Stimulated activated CD8-positive, alpha-beta memory T cell treated with anti-CD3 and anti-CD28 coated beads, Interleukin-12 subunit alpha, Interleukin-12 subunit beta, amount 100 ng/mL, for 24 hours (primary cell): ENCODE results near the gene ZNF132.
A peak's percentile ranks its signal among the peaks of the same experiment; 100 is the strongest.
"Not testable (repeated sequence)": the region's sequence is repeated elsewhere in the genome, so short reads cannot be mapped to it uniquely, and the experiment has no call there.

Source experiments
- DNase-seq: peaks from one replicate; pipeline ENCODE4 v3.0.0-alpha.2; 2020; ENCODE audit errors: extremely low read depth

The ZNF132 gene

DNA sequence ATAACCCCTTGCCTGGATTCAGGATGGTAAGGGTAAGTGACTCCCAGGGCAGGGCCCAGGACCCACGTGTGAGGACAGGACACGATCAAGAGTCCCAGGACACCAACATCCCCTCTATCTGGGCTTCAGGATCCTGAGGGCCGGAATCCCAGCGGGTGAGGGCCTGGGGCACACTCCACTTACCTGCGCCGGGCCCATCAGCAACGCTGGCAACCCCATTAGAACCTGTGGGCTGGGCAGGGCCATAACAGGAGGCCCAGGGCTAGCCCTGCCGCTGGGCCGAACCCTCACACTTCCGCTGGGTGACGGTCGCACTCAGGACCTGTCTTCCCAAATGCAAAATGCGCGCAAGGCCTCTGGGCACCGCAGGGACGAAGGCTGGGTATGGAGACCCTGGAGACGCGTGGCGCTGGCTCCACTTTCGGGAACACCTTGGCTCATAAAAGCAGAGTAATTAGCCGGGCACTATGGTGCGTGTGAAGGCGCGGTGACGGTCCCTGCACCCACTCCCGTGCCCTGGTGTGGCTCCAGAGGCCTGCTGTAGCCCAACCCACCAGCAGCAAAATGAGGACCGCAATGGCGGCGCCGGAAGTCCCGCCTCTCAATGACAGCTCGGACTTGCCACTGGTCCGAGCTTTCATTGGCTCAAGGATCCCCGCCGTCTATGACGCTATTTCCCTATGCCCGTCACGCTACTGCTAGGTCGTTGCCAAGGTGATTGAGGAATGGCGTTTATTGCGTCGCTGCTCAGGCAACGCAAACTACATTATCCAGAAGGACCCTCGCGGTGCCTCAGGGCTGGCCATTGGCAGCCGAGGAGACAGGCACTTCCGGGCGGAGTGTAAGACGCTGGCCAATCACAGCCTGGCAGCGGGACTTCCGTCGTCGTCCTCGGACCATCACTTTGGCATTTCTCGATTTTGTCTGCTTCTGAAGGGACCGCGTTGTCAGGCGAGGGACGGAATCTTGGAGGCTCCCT, at the start of gene ZNF132:
TSS of gene ZNF132 (minus strand) at position 578 of the 979 bp plus-strand sequence. CDS start at position 246, 332 bp downstream.
- DNase-seq: peak; percentile 86

DNA sequence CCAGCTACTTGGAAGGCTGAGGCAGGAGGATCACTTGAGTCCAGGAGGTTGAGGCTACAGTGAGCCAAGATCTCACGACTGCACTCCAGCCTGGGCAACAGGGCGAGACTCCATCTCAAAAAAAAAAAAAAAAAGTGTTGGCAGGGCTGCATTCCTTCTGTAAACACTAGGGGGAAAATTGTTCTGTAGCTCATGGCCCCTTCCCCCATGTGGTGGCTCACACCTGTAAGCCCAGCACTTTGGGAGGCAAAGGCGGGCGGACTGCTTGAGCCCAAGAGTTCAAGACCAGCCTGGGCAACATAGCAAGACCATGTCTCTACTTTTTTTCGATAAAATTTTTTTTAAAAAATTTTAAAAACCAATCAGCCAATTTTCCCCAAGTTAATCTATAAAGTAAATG, 44.4 kb upstream of the ZNF132 start:
- not testable (repeated sequence) for DNase-seq

DNA sequence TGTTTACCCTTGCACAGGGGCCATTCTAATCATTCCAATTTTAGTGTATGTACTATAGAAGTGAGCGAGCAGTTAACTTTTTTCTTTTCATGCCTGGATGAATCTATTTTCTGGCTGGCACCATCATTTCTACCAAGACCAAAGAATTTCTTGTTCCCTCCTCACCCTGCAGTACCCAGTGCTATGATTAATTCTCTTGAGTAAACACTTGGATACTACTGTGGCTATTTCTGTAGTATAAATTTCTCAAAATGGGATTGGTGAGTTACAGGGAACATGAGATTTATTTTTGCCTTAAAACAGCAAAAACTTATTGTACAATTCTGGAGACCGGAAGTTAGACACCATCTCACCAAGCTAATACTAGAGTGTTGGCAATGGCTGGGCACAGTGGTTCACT, 43.8 kb upstream of the ZNF132 start:
- DNase-seq: no peak

DNA sequence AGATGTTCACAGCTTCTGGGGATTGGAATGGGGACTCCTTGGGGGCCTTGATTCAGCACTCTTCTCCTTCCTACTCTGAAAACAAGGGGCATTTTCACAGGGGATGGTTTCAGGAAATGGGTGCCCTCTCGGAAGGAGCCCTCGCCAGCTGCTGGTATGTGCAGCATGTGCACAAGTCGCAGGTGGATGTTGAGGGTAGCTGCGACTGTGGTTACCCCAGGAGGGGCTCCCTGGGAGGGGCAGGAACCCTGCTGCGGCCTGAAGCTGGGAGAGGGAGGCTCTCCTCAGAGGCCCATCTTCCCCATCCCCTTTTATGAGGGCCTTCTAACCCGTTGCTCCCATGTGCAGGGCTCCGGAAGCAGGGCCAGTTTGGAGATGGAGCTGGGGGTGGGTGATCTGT, 42.4 kb upstream of the ZNF132 start:
- DNase-seq: no peak

DNA sequence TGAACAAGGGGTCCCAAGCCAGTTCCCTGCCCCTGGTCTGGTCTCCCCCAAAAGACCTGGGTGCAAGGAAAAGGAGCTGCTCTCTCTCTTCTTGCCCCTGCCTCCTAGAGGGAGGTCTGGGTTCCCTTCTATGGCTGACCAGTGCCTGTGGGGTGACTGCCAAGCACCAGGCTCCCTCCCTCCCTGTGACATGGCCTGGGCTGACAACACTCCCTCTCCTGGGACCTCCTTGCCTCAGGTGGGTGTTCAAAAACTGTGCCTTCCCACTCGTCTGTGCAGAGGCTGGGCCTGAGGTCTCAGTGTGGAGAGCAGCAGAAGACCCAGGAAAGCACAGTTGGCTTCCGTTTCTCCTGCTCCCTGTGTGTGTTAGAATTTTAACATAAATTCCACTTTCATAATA, 40.9 kb upstream of the ZNF132 start:
- DNase-seq: no peak

DNA sequence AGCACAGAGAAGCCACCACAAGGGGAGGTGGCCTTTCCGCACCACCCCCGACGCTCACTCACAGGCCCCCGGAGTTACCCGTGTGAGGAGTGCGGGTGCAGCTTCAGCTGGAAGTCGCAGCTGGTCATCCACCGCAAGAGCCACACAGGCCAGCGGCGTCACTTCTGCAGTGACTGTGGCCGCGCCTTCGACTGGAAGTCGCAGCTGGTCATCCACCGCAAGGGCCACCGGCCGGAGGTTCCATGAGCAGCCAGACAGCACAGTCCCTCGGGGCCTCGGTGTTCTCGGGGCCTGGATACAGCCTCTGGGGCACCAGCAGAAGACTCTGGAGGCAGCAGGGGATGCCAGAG, 40.5 kb upstream of the ZNF132 start:
- no peak for DNase-seq

DNA sequence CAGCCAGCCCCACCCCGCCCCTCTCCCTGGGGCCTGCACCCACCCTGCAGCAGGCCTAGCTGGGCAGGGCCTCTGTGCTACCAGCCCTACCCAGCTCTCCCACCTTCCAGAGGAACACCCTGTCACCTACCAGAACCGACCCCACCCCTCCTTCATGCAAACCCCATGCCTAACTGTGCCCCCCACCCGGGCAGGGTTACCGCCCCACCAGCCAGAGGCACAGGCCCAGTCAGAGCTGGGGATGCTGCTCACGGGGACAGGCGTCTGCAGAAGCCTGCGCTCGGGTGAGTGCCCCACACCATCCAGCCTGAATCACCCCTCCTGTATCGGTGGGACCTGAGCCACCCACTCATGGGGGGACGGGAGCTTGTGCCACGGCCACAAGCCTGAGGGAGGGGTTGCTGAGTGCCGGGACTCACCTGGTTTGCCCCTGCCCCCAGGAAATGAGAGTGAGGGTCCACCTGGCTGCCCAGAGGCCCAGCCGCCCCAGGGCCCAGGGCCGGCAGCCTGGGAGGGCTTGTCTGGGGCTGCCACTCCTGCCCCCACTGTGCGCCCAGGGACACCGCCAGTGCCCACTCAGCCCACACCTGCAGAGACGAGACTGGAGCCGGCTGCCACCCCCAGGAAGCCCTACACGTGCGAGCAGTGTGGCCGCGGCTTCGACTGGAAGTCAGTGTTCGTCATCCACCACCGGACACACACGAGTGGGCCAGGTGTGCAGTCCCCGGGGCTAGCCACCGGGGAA, 40.0 kb upstream of the ZNF132 start:
- no peak for DNase-seq

DNA sequence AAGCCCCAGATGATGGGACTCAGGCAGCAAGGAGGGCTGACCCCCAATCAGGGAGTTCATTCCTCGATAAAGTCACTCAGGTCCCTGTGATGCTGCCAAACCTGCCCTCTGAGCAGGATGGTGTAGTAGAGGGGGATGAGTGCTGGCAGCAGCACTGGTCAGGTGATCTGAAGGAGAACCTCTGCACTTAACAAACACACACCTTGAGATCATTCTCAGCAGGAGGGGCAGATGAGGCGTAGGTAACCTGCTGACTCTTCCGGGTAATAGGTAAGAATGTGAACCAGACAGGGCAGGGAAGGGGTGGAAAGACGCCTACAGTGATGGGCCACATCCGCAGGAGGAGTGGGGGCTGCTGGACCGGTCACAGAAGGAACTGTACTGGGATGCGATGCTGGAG, 39.4 kb upstream of the ZNF132 start:
- no peak for DNase-seq

DNA sequence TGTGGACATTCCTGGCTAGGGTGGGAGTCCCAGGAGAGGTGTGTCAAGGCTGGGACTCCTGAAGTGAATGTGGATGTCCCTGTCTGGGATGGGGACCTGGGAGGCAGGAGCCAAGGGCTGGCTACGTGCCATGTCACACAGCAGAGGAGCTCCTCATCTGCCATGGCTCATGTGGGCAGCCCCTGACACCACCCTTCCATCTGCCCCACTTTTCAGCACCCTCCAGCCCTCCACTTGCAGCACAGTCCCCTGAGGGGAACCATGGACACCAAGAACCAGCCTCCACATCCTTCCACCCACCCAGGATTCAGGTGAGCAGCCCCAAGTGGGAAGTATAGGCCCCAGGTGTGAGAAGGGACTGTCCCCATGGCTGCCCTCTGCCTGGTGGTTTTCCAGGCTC, 37.9 kb upstream of the ZNF132 start:
- DNase-seq: no peak

DNA sequence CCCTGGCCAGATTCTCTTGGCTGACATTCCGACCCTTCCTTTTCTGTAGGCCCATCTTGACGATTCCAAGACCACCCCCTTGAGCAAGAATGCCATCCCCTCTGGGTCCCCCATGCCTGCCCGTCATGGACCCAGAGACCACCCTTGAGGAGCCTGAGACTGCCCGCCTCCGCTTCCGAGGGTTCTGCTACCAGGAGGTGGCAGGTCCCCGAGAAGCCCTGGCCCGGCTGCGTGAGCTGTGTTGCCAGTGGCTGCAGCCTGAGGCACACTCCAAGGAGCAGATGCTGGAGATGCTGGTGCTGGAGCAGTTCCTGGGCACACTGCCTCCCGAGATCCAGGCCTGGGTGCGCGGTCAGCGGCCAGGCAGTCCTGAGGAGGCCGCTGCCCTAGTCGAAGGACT, 37.2 kb upstream of the ZNF132 start:
- DNase-seq: no peak

DNA sequence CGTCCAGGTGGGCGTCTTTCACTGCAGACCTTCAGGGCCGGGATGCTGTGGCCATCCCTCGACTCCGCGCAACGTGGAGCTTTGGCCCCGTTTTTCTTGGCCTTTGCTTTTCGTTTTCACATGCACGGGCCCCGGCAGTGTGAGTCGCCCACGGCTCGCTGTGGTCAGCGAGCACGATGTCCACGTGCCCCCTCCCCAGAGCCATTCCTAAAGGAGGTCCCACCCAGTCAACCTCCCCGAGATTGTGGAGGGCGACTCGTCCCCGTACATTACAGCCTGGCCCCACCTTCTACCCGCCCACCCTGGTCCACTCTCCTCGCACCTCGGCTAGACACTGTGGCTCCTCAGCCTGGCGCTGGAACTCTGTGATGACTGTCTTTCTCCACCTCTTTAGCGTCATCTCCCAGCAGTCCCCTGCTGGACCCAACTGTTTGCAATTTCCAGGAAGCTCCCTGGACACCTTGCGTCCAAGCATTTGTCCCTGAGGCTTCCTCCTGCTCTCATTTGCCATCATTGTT, 36.6 kb upstream of the ZNF132 start:
- DNase-seq: no peak

DNA sequence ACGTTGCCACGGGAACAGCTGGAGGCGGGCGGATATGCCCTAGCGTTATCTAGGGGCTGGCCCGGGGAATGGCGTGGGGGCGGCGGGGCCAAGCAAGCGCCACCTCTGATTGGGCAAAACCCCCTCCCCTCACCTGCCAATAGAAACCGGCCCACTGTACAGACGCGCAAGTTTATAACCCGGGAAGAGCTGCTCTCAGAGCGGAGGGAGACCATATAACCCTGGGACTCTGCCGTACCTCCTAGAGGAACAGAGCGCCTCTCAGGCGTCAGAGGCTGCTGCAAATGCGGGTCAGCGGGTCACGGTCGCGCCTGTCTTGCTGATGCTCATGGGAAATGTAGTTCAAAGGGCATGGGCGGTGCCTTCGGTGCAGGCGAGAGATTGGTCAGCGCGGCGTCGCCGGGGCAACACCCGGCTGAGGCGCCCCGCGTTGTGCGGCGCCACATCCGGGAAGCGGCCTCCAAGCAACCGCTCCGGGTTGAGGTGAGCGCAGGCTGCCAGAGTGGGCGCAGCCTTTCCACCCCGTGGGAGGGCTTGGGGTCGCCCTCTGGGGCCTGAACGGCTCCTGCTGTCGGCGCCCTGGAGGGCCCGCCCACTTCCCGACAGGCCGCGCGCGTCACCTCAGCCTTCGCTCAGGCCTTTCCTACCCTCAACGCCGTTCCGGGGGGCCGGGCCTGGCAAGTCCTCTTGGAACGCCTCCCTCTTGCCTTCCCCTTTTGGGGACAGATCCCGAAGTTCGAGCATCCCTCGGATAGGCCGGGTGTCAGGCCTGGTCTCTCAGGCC, 36.0 kb upstream of the ZNF132 start, which contains the start of gene ZNF446:
TSS of gene ZNF446 (plus strand) at position 639 of the 784 bp plus-strand sequence. CDS start 867 bp downstream, outside the sequence.
- DNase-seq: peak; percentile 92

DNA sequence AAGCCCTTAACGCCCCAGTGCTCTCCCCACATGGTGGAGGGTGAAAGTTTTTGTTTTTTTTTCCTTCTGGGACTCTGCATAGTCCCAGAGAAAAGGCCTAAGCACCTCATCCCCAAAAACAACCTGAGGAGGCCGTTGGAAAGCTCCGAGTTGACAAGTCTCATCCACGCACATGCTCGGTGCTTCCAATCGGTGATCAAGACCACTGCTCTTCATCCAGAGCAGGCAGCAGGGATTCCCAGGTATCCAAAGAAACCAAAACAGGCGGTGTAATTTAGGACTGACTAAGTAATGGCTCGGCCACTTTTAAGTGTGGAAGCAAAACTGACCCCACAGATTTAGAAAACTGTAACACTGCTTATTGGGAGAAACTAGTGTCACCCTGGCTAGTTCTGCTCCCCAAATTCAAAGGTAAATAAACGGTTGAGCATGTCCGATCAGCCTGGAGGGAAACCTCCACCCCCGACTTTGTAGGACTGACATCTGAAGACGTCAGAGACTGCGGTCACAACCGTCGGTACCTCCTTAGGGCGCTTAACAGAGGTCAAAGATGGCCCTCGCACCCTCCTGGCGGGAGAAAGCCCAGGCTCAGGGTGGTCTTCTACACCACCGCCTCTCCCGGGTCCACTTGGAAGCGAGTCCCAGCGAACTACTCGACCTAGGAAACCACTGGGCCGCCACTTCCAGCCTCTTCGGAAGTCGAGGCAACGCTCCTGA, 35.2 kb upstream of the ZNF132 start:
- no peak for DNase-seq

DNA sequence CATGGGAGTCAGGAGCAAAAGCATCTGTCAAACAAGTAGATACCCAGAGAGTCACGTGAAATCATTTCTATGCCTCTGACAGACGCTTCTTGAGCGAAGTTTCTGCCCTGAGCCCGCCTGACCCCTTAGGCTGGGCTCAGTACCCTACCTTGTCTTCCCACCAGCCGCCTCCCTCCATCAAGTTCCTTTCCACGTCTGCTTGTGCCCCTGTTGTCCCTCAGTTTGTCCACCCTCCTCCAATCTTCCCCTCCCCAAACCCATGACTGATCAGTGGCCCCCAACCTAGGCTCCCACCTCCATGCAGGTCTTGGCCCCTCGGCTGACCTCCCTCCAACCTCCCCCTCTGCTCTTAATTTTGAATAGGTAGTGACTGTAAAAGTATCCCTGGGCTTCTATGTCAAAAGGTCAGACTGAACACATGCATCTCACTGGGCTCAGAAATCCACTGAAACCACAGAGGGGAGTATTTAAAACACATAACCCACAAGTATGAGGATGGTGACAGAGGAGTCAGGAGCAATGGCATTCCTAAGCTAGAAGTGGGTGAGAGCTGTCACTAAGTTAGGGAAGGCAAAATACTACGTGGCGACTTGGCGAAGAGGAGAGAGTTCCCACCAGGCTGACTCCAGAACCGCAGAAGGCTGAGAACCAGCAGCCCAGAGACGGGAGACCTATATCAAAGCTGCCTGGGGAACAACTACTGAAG, 34.5 kb upstream of the ZNF132 start:
- DNase-seq: no peak

DNA sequence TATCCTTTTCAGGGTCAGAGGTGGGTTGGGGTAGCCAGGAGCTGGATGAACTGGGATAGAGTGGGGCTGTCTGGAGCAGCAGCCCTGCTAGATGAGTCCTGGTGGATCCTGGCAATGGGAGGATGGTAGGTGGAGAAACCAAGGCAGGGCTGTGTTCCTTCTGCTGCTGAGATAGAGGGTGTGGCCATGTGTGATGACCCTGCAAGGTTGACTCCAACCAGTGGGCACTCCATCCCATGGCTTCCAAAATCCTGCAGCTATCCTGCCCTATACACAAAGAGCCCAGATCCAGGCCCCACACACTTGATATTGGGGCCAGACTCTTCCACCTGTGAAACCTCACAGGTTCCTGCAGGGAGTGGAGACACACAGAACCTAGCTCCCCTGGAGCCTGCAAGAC, 33.8 kb upstream of the ZNF132 start:
- DNase-seq: no peak

DNA sequence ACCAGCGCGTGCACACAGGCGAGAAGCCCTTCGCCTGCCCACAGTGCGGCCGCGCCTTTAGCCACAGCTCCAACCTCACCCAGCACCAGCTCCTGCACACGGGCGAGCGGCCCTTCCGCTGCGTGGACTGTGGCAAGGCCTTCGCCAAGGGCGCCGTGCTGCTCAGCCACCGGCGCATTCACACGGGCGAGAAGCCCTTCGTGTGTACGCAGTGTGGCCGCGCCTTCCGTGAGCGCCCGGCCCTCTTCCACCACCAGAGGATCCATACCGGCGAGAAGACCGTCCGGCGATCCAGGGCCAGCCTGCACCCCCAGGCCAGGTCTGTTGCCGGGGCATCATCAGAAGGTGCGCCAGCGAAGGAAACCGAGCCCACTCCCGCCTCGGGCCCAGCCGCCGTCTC, 31.8 kb upstream of the ZNF132 start:
- DNase-seq: no peak

DNA sequence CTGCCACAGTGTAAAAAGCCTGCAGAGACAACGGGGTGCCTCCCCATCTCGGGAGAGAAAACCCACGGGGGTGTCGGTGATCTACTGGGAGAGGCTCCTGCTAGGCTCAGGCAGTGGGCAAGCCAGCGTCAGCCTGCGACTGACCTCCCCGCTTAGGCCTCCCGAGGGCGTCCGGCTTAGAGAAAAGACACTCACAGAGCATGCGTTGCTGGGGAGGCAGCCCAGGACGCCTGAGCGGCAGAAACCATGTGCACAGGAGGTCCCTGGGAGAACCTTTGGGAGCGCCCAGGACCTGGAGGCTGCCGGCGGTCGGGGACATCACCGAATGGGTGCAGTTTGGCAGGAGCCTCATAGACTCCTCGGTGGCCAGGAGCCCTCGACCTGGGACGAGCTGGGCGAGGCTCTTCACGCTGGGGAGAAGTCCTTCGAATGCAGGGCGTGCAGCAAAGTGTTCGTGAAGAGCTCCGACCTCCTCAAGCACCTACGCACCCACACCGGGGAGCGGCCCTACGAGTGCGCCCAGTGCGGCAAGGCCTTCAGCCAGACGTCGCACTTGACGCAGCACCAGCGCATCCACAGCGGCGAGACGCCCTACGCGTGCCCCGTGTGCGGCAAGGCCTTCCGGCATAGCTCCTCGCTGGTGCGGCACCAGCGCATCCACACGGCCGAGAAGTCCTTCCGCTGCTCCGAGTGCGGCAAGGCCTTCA, 31.0 kb upstream of the ZNF132 start:
- DNase-seq: not testable (repeated sequence)

DNA sequence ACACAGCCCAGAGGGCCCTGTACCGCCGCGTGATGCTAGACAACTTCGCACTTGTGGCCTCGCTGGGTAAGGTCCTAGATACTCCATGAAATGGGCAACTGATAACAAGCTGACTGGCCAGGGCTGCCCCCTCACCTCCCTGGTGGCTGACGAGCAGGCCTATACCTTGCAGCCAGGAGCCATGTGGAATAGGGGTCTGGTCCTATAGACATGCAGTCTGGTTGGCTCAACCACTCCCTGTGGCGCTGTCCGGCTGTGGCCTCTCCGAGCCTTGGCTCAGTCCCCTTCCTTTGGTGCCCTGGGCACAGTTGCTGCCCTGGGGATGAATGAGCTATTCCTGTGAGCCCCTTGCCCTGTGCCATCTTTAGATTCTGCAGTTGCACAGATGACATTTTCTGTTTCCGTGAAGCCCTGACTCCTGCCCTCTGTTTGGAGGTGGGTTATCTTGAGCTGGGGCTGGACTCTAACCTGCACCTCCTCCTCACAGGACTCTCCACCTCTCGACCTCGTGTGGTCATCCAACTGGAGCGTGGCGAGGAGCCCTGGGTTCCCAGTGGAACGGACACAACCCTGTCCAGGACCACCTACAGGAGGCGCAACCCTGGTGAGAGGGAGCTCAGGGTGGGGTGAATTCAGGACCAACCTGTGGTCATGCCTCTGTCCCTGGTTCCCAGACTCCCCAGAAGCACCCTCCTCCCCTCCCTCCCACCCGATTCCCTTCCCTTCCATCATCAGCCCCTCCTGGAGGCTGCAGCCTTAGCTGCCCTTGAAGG, 29.5 kb upstream of the ZNF132 start:
- no peak for DNase-seq

DNA sequence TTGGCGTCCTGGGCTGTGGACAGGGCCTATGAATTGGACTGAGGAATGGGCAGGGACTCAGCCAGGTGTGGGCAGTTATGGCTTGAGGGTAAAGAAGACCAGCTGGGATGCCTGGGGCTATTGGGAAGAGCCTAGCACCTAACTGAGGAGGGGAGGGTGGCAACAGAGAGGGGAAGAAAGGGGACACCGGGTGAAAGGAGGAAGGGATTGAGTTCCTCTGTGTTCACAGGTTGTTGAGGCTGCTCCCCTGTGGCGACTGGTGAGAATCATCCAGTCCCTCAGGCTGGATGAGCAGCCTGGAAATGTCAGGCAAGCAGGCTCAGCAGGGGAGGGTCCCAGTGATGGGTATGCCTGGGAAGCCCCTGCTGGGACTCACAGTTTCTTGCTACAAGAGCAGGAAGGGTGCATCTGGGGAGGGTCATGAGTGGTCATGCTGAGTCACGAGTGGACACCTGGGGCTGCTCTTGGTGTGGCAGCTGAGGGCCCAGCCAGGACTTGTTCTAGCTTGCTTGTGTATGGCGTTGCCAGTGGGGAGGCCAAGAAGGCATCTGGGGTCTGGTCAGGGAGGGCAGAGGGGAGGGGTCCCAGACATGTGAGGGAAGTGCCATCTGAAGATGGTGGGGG, 28.4 kb upstream of the ZNF132 start:
- DNase-seq: no peak
